Ramos (cell line): ENCODE results near the gene DOCK8.

Experiments used
- in situ Hi-C: fragments of 300-500 bp; cut with MboI; formaldehyde crosslinking; loops from one replicate; pipeline ENCODE4 v1.14.3; 2022; ENCODE audit warnings: low sequenced_read_pairs; ENCODE audit not compliant: unreplicated experiment

Gene DOCK8

DNA sequence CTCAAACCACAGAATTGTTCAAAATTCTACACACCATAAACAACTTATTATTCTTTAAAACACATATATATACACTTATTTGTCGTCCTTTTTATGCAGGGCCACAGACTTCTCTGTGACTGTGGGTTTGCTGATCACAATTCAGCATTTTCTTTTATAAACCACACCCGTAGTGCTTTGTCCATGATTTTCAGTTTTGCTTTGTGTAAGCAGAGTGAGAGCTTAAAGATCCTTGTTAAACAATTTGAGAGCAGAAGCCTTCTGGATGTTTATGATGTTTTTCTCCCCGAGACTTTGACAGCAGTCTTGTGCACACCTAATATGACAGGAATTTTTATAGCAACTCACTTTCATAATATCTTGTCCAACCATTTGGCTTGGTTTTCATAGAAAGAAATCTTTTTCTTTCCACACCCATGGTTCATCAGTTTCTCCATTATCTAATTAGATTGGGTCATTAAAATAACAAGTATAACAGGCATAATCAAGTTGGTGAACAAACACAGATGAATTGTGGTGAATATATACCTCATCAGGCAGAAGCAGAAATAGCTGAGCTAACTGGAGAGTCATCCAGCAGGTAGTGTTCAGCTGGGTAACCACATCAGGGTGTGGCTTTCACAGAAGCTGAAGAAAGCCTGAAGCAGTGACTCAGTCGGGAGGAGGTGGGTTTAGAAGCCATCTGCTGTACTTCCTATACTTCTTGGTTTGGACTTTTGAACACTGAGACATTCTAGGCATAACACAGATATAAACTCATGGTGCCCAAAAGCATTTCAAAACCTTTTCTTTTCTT is 232.8 kb downstream of the DOCK8 start:
- in situ Hi-C loops: no loop called here

DNA sequence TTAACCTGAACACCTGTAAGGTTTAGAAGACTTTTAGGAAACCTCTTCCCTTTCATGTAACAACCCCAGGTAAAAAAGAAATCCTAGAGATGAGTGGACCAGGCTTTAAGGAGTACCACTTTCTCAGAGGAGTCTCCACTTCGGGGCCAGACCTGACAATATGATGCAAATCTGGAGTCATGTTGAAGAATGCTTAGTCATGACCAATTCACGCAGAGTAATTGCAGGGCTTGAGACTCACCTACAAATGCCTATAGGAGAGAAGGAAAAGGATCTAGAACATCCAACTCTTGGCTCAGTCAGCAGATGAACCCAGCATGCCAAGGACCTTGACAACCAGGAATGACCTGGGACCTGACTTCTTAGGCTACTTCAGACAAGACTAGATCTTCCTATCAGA is 235.4 kb downstream of the DOCK8 start:
- in situ Hi-C loops: no loop called here

DNA sequence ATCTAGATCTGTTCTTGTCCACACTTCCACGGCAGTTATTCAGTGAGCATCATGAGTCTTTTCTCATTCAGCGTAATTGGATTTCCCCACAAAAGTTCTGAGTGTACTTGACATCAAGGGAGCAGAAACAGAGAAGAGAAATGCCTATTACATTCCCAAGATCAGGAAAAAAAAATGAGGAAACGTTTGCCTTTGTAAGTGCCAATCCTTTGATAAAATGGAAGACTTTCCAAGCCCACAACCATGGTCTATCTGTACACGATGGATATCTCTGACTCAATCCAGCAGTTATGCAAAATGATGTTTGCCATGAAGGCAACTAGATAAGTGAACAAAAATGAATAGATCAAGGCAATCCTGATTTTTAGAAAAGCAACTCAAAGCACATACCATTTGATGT is 235.9 kb downstream of the DOCK8 start:
- in situ Hi-C loops: no loop called here

DNA sequence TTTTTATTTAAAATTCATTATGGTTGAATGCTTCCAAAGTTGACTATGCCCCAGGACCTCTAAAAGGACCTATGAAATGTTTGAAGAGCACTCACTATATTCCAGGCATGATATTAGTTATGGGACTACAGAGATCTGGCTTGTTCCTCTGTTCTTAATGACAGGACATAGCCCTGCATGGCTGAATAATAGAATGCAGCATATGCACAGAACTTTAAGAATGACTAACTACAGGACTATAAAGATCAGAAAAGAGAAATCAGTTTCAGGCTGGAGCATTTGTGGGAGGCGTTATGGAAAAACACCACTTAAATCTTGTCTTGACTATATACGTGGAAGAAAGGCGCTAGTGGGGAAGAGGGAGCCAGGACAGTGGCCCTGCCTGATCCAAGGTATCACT is 239.2 kb downstream of the DOCK8 start:
- in situ Hi-C loops: no loop called here

DNA sequence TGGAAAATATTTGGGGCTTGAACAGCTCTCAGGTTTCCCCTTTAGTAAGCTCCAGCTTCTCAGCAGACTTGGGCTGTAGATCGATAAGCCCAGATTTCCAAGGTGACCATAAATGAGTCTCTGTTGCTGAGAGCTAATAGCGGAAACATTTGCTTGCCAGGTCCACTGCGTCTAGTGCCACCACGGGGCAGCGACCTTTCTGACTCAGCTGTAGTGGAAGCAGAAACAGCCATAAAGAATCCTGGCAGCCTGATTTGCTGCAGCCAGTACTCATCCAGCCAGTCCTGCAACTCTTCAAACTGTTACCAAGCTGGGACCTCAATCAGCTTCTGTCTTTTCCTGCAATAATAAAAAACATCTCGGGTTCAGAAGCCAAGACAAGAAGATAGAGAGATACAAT is 241.7 kb downstream of the DOCK8 start:
- in situ Hi-C loops: no loop called here

DNA sequence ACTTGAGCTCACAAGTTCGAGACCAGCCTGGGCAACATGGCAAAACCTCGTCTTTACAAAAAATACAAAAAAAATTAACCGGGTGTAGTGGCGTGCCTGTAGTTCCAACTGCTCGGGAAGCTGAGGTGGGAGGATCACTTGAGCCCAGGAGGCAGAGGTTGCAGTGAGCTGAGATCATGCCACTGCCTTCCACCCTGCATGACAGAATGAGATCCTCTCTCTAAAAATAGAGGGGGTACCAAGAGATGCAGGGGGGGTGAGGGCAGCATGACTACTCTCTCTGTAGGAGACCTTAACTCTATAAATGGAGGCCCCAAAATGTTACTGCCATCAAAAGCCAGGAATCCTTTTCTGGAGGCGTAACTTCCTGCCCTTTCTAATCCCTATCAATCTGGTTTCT is 243.9 kb downstream of the DOCK8 start:
- in situ Hi-C loops: no loop called here

DNA sequence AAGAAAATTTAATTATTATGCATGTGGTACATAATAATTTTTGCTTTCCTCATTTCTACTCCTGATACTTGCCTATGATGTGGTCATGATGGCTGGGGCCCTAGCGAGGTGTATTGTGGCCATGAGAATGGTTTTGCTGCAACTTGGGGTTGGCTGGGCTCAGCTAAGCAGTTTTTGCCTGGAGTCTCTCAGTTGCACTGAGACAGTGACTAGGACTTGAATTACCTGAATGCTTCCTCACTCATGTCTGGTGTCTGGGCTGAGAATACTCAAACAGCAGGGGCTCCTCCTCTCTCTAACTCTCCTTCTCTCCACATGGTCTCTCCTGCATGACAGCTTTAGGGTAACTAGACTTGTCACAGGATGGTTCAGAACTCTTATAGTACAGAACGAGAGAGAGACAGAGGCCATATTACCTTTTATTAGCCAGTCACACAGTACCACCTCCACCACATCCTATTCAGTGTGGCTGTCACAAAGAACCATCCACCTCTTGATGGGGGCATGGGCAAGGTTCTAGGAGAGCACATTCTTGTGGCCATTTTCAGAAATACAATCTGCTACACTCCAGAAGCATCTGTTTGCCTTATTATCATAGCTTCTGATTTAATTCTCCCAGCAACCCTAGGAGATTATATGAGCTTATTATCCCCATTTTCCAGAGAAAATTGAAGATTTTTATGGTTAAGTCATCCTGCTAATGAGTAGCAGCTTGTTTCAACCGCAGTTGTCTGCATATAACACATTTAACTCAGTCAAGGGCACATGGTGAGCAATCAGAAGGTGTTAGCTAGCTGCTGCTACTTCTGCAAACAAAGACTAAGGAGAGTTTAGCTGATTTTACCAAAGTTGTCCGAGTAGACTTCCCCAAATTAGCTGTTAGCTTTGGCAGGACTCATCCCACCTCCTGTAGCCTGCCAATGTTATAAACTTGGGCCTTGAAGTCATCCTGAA is 245.1 kb downstream of the DOCK8 start:
- in situ Hi-C loops: no loop called here

DNA sequence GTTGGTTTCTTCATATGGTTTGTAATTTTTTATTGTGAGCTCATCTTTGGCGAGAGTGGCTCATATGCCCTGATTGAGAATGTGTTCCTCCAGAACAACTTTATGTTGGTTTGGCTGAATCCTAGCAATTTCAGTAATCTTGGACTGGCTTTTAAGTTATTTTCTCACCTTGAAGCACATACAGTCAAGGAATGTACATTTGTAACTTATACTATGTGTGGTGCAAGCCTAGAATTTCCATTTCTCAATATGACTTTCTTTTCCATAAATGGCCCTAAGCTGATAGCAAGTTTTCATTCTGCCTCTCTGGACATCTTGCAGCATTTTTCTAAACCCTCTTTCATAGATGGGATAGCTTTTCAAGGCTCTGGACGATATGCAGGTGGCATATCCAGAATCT is 247.5 kb downstream of the DOCK8 start:
- in situ Hi-C loops: no loop called here

DNA sequence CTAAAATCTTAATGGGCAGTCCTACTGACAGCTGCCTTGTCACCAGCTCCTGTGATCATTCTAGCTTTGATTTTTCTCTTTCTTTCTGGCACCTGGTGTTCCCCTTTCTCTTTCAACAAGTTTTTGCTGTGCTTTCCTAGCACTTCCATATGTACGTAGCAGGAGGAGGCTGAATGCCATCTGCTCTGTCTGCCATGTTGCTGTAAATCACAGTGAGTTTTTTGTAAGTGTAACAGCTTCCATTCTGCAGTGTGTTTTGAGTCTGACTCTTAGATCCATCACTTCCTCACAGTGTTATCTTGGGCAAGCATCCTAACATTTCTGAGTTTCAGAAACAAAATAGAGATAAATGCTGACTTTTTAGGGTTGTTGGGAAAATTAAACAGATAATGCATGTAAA is 247.9 kb downstream of the DOCK8 start:
- in situ Hi-C loops: no loop called here

DNA sequence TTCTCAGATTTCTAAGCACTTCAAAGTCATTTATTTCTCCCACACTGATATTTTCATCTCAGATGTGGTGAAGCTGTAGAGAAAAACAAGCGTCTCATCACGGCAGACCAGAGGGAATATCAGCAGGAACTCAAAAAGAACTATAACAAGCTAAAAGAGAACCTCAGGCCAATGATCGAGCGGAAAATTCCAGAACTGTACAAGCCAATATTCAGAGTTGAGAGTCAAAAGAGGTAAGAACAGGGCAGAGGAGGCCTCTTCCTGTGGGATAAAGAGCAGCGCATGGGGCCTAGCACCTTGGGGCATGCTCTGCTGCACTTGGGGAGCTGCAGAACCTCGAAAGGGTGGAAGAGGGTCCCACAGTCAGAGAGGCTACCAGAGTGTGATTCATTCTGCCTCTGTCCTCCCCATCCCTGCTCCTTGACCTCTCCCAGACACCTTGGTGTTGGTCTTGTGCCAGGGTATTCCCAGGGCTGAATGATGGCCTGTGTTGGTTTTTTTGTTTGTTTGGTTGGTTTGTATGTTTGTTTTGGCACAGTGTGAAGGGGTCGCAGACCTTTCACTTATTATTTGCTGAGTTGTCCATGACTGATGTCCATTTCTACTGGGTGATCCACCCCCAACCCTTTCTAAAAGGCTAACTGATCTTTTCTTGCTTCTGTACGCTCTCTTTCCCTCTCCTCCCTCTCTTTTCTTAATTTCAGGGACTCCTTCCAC is 248.9 kb downstream of the DOCK8 start:
- in situ Hi-C loops: no loop called here

DNA sequence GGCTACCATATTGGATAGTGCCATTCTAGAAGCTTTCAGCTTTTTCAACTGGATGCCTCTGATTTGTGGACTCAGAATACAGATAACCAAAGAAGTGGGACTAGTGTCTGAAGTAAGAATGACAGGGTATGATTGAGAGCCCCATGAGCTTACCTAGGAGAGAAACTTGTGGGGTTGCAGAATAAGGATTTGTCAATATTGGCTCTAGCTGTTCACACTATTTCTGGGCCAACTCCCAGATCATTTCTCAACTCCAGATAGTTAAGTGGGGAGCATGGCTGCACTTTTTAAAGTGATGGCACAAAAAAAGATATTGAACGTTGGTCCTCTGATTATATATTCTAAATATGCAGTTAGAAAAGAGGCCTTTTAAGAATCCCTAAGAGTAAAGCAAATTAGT is 252.1 kb downstream of the DOCK8 start:
- in situ Hi-C loops: no loop called here

DNA sequence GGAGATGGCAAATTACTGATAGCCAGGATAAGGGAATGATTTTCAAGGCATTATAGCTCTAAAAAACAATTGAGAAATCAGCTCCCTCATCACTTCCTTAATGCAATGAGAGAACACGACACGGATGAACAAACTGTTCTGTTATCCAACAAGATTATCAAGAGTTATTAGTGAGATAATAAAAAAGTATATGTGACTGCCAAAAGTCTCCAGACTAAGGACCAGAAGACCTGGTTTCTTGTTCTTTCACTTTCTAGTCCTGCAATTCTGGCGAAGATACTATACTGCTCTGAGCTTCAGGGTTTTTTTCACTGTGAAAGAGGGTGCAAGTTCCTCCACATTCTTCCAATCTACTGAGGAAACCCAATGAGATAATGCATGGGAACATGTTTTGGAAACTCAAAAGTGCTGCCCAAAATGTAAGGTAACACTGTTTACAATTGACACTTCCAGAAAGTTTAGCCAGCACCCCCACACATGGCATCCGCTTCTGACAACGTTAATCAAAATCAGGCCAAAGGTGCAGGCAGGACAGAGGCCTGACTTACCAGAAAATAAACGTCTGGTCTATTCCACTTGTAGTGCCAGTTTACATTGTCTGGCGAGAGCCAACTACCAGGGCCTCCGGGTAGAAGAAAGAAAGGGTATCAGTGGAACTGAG is 254.2 kb downstream of the DOCK8 start:
- in situ Hi-C loops: no loop called here

DNA sequence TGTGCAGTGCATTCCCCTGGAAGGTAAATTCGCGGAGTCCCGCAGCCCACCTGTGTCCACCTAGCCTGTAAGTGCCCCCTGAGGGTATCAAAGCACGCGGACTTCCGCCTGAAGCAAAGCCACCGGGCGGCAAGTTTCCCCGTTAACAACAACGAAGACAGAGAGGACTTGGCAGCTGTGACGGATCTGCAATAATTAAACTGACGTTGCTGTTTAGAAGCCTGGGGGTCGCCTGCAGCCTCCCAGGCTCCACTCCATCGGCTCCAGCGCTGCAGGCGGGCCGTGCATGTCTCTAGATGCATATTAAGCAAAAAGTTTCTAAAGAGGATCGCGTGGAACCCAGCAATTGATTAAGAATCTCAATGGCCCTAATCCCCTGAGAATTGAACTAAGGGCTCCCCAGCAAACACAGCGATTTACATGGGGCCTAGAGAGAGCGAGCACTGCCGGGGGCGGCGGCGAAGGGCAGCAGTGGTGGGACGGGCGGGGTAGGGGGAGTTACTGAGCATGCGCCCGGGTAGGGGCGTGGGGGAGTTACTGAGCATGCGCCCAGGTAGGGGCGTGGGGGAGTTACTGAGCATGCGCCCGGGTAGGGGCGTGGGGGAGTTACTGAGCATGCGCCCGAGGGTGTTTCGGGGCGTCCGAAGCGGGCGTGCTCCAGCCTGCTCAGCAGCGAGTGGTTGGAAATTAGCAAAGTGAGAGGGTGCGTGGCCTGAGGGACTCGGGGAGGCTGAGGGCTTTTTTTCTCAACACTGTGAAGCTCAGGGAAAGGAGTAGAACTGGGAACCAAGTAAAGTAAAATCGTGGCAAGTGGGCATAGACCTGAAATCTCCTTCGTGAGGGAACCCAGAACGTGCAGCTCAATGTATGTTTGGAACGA is 255.2 kb downstream of the DOCK8 start:
- in situ Hi-C loops: no loop called here

DNA sequence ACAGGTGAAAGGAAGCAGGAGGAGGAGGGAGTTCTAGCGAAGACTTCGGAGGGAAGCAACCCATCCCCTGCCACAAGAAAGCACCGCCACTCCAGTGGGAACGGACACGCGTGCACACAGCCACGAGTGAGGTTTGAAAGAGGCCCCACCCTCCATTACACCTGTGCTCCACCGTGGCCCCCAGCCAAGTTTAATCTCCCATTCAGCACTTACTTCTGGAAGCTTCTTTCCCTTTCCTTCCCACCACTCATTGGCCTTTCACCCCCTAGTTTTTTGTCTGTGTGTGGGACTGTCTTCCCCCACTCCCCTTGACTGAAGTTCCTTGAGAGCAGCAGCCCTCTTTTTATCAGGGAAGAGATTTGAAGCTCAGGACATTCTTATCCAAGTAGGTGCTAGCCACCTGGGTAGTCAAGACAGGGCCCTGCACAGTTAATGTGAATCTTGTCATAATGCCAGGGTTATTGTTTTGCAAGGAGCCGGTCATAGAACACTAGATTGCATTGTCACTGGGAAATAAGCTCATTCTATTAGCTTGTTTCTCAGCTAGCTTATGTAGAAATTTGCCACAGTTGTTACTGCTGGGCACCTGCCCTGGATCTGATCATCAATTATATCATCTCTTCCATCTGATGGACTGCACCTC is 256.0 kb downstream of the DOCK8 start:
- in situ Hi-C loops: no loop called here

DNA sequence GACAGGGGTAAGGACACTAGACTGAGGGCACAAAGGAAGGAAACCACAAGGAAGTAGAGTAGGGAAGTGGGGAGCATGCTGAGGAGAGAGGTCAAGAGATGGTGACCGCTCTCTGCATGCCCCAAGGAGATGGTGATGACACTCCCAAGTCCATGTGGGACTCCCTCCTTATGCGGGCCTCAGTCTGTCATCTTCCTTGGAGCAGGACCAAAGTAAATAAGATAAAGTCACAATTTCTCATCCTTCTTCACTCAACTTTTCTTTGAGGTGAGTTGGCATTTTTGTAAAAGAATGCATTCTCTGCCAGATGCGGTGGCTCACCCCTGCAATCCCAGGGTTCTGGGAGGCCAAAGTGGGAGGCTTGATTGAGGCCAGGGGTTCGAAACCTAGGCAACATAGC is 256.7 kb downstream of the DOCK8 start:
- in situ Hi-C loops: no loop called here

DNA sequence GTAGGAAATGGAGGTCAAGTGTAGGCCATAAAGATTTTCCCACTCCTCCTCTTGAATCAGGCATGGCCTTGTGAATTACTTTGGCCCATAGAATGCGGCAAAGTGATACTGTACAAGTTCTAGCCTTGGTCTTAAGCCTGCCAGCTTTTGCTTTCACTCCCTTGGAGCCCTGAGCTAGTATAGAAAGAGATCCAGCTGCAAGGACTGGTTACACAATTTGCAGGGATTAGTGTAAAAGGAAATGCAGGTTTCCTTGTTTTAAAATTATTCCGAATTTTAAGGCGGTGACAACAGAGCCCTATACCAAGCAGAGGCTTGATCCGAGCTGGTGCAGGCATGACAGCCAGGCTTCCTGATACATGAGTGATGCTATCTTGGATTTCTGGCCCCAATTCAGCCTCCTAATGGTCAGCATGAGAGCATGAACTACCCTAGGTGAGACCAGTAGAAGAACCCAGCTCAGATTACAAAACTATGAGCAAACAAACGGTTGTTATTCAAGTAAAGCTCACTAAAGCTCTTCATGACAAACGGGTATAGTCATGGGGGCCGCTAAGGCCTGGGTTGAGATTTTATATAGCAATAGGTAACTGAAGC is 257.9 kb downstream of the DOCK8 start:
- in situ Hi-C loops: no loop called here

DNA sequence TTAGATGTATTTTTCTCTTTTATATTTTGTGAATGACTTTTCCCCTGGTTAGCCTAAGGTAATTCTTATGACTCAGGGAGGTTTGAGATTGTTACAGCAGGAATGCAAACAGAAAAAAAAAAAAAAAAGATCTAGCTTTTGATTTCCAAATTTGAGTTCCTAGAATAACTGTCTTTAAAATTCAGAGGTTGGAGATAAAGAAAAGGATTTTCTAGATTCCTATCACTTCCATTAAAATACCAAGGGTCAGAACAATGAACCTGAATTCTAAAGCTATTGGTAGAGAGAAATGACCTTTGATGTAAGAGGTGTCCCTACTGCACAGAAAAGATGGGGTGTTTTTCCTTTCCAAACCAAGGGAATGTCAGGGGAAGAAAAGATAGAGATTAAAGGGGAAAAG is 262.5 kb downstream of the DOCK8 start:
- in situ Hi-C loops: no loop called here

DNA sequence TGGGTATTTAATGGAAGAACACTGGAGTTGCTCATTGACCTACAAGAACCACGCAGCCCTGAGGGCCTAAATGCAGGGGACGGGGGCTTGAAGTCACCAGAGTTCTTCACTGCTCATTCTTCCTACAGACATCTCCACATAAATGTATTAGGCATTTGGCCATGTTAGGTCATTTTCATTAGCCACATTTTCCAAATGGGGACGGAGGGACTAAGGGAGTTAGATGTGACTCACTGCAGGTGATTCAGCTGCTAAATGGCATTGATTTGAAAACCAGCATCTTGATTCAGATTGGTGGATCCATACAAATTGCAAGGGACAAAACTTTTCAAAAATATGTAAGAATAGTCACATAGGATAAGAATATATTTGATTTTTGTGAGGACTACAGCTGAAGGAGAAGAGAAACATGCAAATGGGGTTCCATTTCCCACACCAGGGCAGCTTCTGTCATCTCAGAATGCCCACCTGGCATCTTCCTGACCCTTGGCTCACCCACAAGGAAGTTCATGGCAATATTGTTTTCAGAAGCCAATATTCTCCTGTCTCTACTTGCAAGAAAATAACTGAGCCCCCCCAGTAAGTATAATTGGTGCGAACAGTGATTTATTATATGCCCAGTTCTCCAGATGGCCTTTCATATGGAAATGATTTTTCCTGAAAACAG is 264.8 kb downstream of the DOCK8 start:
- in situ Hi-C loops: no loop called here
